Measurements from ENCODE around the gene CRB3. TPM values are rescaled to one million over a fixed set of nuclear protein-coding genes. Genes with fewer than 3 reads are reported as not detected.

Gene CRB3
- total and polyA plus RNA-seq, 2 of the 8 experiments (the other 6 are each of a cell fraction or from before 2014, with no cell fraction given), result 21.1 to 24.6 TPM

DNA sequence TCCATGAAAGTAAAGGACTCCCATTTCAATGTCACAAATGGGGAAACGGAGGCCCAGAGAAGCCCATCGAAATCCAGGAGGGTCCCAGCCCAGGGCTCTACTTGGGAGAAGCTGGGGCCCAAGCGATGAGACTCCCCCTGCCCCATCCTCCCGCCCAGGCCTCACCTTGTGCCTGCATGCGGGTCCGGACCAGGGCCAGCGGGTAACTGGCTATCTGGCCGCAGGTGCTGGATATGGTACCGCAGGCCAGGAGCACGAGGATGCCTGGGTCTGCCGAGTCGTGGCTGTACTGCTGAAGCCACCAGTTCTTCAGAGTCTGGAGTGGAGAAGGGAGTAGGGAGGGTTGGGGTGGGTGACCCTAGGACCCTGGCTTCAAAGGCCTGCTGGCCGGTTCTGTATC, 20.1 kb upstream of the CRB3 start:
- no peaks in the 10 kb centered on the region for H3K79me2 ChIP-seq (ENCODE audit: control insufficient read depth in 1 of 2, insufficient read depth in 2 of 2, low read length in 2 of 2)
- no peak overlapping the region for H3K27ac ChIP-seq (ENCODE audit: low read depth, low read length)
- H3K4me3 ChIP-seq (ENCODE audit: extremely low read depth in 1 of 4, insufficient read depth in 2 of 4, low read depth in 3 of 4, low read length in 4 of 4), result no peak overlapping the region
- no peak overlapping the region for H2AK5ac ChIP-seq (ENCODE audit: low read depth, low read length)
- no peaks in the 10 kb centered on the region for H3K36me3 ChIP-seq (ENCODE audit: control insufficient read depth in 2 of 4, insufficient read depth in 4 of 4, low read length in 3 of 4)
- H3K9ac ChIP-seq (replicated peaks in 1 of 4; ENCODE audit: extremely low read depth in 1 of 4, low read depth in 3 of 4, low read length in 3 of 4), result no peak overlapping the region
- no peaks in the 10 kb centered on the region for H3K9me3 ChIP-seq (ENCODE audit: insufficient read depth in 2 of 2, low read depth in 1 of 2, low read length in 1 of 2)
- FAIRE-seq, result no peak
- no peak overlapping the region for H2BK12ac ChIP-seq (ENCODE audit: low read depth, low read length)
- H3K14ac ChIP-seq (ENCODE audit: insufficient read length), result no peak overlapping the region
- no peak overlapping the region for H2BK15ac ChIP-seq (ENCODE audit: low read length)
- no peak overlapping the region for H4K5ac ChIP-seq (ENCODE audit: insufficient read length, low read depth, low read length)
- no peaks in the 10 kb centered on the region for H3K79me1 ChIP-seq (ENCODE audit: low read depth, low read length)
- no peak overlapping the region for H2BK5ac ChIP-seq (ENCODE audit: low read depth, low read length)
- H3K27me3 ChIP-seq (replicated peaks in 1 of 4; ENCODE audit: control insufficient read depth in 3 of 4, extremely low read depth in 1 of 4, insufficient read depth in 3 of 4, low read length in 3 of 4), result no peaks in the 10 kb centered on the region
- no peak overlapping the region for H2BK120ac ChIP-seq (replicated peaks; ENCODE audit: low read depth, low read length)
- H4K20me1 ChIP-seq (replicated peaks in 1 of 2; ENCODE audit: control insufficient read depth in 1 of 2, insufficient read depth in 2 of 2, low read length in 2 of 2), result no peaks in the 10 kb centered on the region
- no peak overlapping the region for H3K18ac ChIP-seq (ENCODE audit: extremely low read depth, low read length)
- ChIA-PET POLR2A (ENCODE audit: partially characterized antibody) (interaction anchor here (0.6 to 2.1 kb wide), 2 partner anchors 8 to 9 kb away, joined by 3 to 4 read pairs; no protein-coding TSS in a partner anchor), CTCF (ENCODE audit: partially characterized antibody) (interaction anchor here (0.6 to 1.7 kb wide), 3 partner anchors 26 to 1624 kb away, joined by 3 to 4 read pairs (median 3); no protein-coding TSS in a partner anchor)
- no peak for DNase-seq (ENCODE audit: low read depth in 1 of 2, low spot score in 2 of 2)
- H3K23ac ChIP-seq (ENCODE audit: insufficient read length), result no peak overlapping the region
- H3K4me2 ChIP-seq (ENCODE audit: insufficient read depth in 1 of 2, low read depth in 2 of 2, low read length in 2 of 2), result no peak overlapping the region
- H3K4ac ChIP-seq (replicated peaks; ENCODE audit: insufficient read length, low read depth, low read length), result no peak overlapping the region
- no peaks in the 10 kb centered on the region for H3K4me1 ChIP-seq (replicated peaks in 1 of 4; ENCODE audit: control insufficient read depth in 3 of 4, insufficient read depth in 4 of 4, low read length in 3 of 4)
- no peak overlapping the region for H2BK20ac ChIP-seq (ENCODE audit: low read length)
- 89% methylated on average over 13 of the region's 13 CpGs; no CpG with 5 or more reads in 1 of the 2 experiments for WGBS, 2 experiments (ENCODE audit: extremely low coverage in 1 of 2, insufficient coverage in 1 of 2, insufficient read length in 1 of 2, insufficient replicate concordance in 2 of 2, low coverage in 1 of 2, low lambda C conversion rate in 2 of 2, missing lambda C conversion rate in 1 of 2)
- H2AFZ ChIP-seq (ENCODE audit: low read length), result no peak overlapping the region
- no peaks in the 10 kb centered on the region for H3K23me2 ChIP-seq (ENCODE audit: low read depth, low read length)
- no peak overlapping the region for H4K8ac ChIP-seq (ENCODE audit: extremely low read depth, insufficient read depth, low read length)
- H4K91ac ChIP-seq (replicated peaks; ENCODE audit: insufficient read length, low read length), result no peak overlapping the region
- H3K56ac ChIP-seq (replicated peaks; ENCODE audit: insufficient read length, low read depth, low read length), result no peak overlapping the region
- no peak for TF ChIP-seq ZNF274 (IDR thresholded peaks at IDR 0.05; ENCODE audit: borderline replicate concordance, extremely low read depth, low read length)
- no peak for TF ChIP-seq JUN (IDR thresholded peaks at IDR 0.05; ENCODE audit: low read depth, low read length)
- TF ChIP-seq RXRA (IDR thresholded peaks at IDR 0.05; ENCODE audit: insufficient read depth, low read depth, low read length), result no peak

Data from H1 (cell line).